OCI-LY7 (cell line): Measurements from ENCODE around the gene B3GNT3. TPM values are rescaled to one million over a fixed set of nuclear protein-coding genes. Genes with fewer than 3 reads are reported as not detected.

Source experiments
- BruUV-seq: library from RNA; stranded (reverse); fragments of 400-500 nt; replicated peaks from 2 replicates; lab custom pipeline; 2021; lab: Mats Ljungman, UMichigan
- CTCF ChIA-PET: fragments of 300-600 bp; sonication (Branson Sonifier 250); formaldehyde crosslinking; loops from one replicate; lab custom pipeline; 2022; ENCODE audit warnings: antibody characterized with exemption; ENCODE audit not compliant: unreplicated experiment; lab: Charles Lee
- POLR2A ChIA-PET: fragments of 300-600 bp; sonication (Branson Sonifier 250); formaldehyde crosslinking; loops from one replicate; lab custom pipeline; 2022; ENCODE audit warnings: antibody characterized with exemption; lab: Charles Lee
- DNase-seq: peaks from one replicate; pipeline ENCODE4 v3.0.0-alpha.2; 2015; ENCODE audit warnings: low spot score
- H2AFZ ChIP-seq: fragments of 200-600 bp; sonication (generic), shearing (Covaris generic); 2 replicates; pipeline ENCODE4 v1.6.1; 2014; ENCODE audit warnings: mild to moderate bottlenecking, antibody characterized with exemption, low read length, moderate library complexity
- H3K27ac ChIP-seq: fragments of 200-600 bp; sonication (generic); 2 replicates; pipeline ENCODE4 v1.5.1; 2014; ENCODE audit warnings: mixed run types, low read depth, mild to moderate bottlenecking, moderate library complexity, low read length, inconsistent platforms; ENCODE audit not compliant: poor library complexity, severe bottlenecking
- H3K36me3 ChIP-seq: fragments of 200-600 bp; sonication (generic); 2 replicates; pipeline ENCODE4 v1.6.1; 2014; ENCODE audit warnings: mild to moderate bottlenecking, antibody characterized with exemption, low read length, moderate library complexity, mixed read lengths; ENCODE audit not compliant: insufficient read depth
- H3K4me1 ChIP-seq: fragments of 200-600 bp; sonication (generic); 2 replicates; pipeline ENCODE4 v1.5.1; 2014; ENCODE audit warnings: mild to moderate bottlenecking, low read length; ENCODE audit not compliant: insufficient read depth, poor library complexity, severe bottlenecking
- H3K4me2 ChIP-seq: fragments of 200-600 bp; sonication (generic); 2 replicates; pipeline ENCODE4 v1.6.1; 2014; ENCODE audit warnings: mild to moderate bottlenecking, low read length
- H3K4me3 ChIP-seq: fragments of 200-600 bp; sonication (generic); 2 replicates; pipeline ENCODE4 v1.5.1; 2014; ENCODE audit warnings: mild to moderate bottlenecking, low read depth, low read length; ENCODE audit not compliant: poor library complexity, severe bottlenecking
- H3K79me2 ChIP-seq: fragments of 200-600 bp; sonication (generic); 2 replicates; pipeline ENCODE4 v1.6.1; 2016; ENCODE audit warnings: low read depth, mild to moderate bottlenecking, low read length, moderate library complexity, mixed read lengths; ENCODE audit not compliant: insufficient read depth
- H3K9me2 ChIP-seq: fragments of 200-600 bp; sonication (generic); 2 replicates; pipeline ENCODE4 v1.6.1; 2016; ENCODE audit warnings: mild to moderate bottlenecking, low read length, mixed read lengths; ENCODE audit not compliant: insufficient read depth
- H3K9me3 ChIP-seq: fragments of 200-600 bp; sonication (generic); 2 replicates; pipeline ENCODE4 v1.6.1; 2014; ENCODE audit warnings: mild to moderate bottlenecking, mixed run types, low read length, mixed read lengths
- H4K20me1 ChIP-seq: fragments of 200-600 bp; sonication (generic); 2 replicates; pipeline ENCODE4 v1.6.1; 2014; ENCODE audit warnings: mild to moderate bottlenecking, antibody characterized with exemption, low read length, moderate library complexity, mixed read lengths; ENCODE audit not compliant: insufficient read depth
- EZH2phosphoT487 ChIP-seq: fragments of 200-600 bp; sonication (generic); IDR thresholded peaks from 2 replicates; pipeline ENCODE4 v1.6.1; 2018; ENCODE audit warnings: low read depth, borderline replicate concordance, mild to moderate bottlenecking, mixed run types, antibody characterized with exemption, low read length, moderate library complexity, mixed read lengths
- intact Hi-C: fragments of 100-400 bp; cut with micrococcal nuclease; formaldehyde crosslinking; loops from one replicate; pipeline ENCODE4 v1.10.0; 2022; ENCODE audit not compliant: unreplicated experiment
- total RNA-seq, 2 experiments: library from RNA; depleted of rRNA in 1 of 2; stranded (reverse); fragments of >200 nt in 1 of 2; shearing (Covaris generic) in 1 of 2; gene quantifications; 2 replicates each; pipeline ENCODE4 v1.2.3, GENCODE V29; 2014 to 2022
- TF ChIP-seq, protein P1 (sequence below): fragments of 200-600 bp; sonication (generic); conservative IDR thresholded peaks from 2 replicates; pipeline ENCODE4 v1.5.1; 2014; ENCODE audit warnings: mild to moderate bottlenecking, antibody characterized with exemption, low read length, moderate library complexity, mixed read lengths

Gene B3GNT3
- total RNA-seq, 2 experiments from 2014 or later: not detected

- TF ChIP-seq EZH2phosphoT487: no peak
- TF ChIP-seq, protein P1, sequence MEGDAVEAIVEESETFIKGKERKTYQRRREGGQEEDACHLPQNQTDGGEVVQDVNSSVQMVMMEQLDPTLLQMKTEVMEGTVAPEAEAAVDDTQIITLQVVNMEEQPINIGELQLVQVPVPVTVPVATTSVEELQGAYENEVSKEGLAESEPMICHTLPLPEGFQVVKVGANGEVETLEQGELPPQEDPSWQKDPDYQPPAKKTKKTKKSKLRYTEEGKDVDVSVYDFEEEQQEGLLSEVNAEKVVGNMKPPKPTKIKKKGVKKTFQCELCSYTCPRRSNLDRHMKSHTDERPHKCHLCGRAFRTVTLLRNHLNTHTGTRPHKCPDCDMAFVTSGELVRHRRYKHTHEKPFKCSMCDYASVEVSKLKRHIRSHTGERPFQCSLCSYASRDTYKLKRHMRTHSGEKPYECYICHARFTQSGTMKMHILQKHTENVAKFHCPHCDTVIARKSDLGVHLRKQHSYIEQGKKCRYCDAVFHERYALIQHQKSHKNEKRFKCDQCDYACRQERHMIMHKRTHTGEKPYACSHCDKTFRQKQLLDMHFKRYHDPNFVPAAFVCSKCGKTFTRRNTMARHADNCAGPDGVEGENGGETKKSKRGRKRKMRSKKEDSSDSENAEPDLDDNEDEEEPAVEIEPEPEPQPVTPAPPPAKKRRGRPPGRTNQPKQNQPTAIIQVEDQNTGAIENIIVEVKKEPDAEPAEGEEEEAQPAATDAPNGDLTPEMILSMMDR: no peak
- no peak for DNase-seq
- H3K27ac ChIP-seq: no peak overlapping the region
- no peak overlapping the region for H3K4me2 ChIP-seq
- ChIA-PET CTCF (no interaction called here), POLR2A (no interaction called here)
- no peaks in the 10 kb centered on the region for H3K36me3 ChIP-seq
- no peaks in the 10 kb centered on the region for H4K20me1 ChIP-seq
- intact Hi-C loops: no loop called here
- no peaks in the 10 kb centered on the region for H3K9me2 ChIP-seq
- H3K4me1 ChIP-seq: no peaks in the 10 kb centered on the region
- H2AFZ ChIP-seq: no peak overlapping the region
- H3K9me3 ChIP-seq: no peaks in the 10 kb centered on the region
- H3K4me3 ChIP-seq: no peak overlapping the region
- no TSS peak for BruUV-seq
- H3K79me2 ChIP-seq: no peaks in the 10 kb centered on the region
Measured at GRCh38 chr19:17806945-17807344, 12.0 kb downstream of the B3GNT3 start.

- TF ChIP-seq, protein P1: no peak
- no peak for TF ChIP-seq EZH2phosphoT487
- Histone ChIP-seq H3K27ac (no peak overlapping the region), H3K9me3 (no peaks in the 10 kb centered on the region), H3K4me1 (no peaks in the 10 kb centered on the region), H4K20me1 (no peaks in the 10 kb centered on the region), H3K36me3 (no peaks in the 10 kb centered on the region), H3K4me2 (no peak overlapping the region), H3K4me3 (no peak overlapping the region), H3K9me2 (no peaks in the 10 kb centered on the region), H2AFZ (no peak overlapping the region), H3K79me2 (no peaks in the 10 kb centered on the region)
- BruUV-seq: no TSS peak
- POLR2A ChIA-PET: no interaction called here
- DNase-seq: no peak
- intact Hi-C loops: no loop called here
- CTCF ChIA-PET: no interaction called here
Measured at GRCh38 chr19:17807731-17808316, 12.9 kb downstream of the B3GNT3 start.

DNA sequence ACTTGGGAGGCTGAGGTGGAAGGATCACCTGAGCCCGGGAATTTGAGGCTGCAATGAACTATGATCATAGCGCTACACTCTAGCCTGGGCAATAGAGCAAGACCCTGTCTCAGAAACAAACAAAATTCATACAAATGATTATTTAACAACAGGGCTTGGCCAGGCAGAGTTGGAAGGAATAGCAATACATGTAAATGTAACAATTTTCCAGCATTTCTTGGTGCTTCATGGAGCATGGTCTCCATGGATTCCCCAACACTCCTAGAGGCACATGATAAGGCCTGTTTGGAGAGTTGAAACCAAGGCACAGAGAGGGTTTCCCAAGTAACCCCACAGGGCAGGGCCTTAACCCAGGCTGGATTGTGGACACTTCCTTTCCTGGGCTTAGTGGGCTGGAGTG, 16.2 kb downstream of the B3GNT3 start:
- H3K27ac ChIP-seq: no peak overlapping the region

More for the DNA sequence above, 16.2 kb downstream of the B3GNT3 start:
- ChIA-PET CTCF (no interaction called here), POLR2A (no interaction called here)
- no peak for DNase-seq
- Histone ChIP-seq H3K9me2 (no peaks in the 10 kb centered on the region), H3K4me1 (no peaks in the 10 kb centered on the region), H3K4me2 (no peak overlapping the region), H3K9me3 (no peaks in the 10 kb centered on the region), H2AFZ (no peak overlapping the region), H3K79me2 (no peaks in the 10 kb centered on the region), H3K4me3 (no peak overlapping the region), H4K20me1 (no peaks in the 10 kb centered on the region), H3K36me3 (no peaks in the 10 kb centered on the region)
- intact Hi-C loops: no loop called here
- no TSS peak for BruUV-seq
- TF ChIP-seq EZH2phosphoT487: no peak
- TF ChIP-seq, protein P1: no peak
